Panc1 (cell line): ENCODE data around the gene TFF1.

Source experiments
- CTCF ChIP-seq: fragments of 450-650 bp; IDR thresholded peaks from 2 replicates; pipeline ENCODE4 v1.5.1; 2017; ENCODE audit warnings: mild to moderate bottlenecking
- POLR2AphosphoS5 ChIP-seq: IDR thresholded peaks from 2 replicates; pipeline ENCODE4 v1.6.1; 2012; ENCODE audit warnings: mild to moderate bottlenecking, low read depth, low read length, moderate library complexity
- SIN3A ChIP-seq: IDR thresholded peaks from 2 replicates; pipeline ENCODE4 v1.6.1; 2012; ENCODE audit warnings: low read depth, mild to moderate bottlenecking, low read length, moderate library complexity, borderline replicate concordance; ENCODE audit not compliant: insufficient read depth

GRCh38 chr21:42406201-42406621 lies 39.9 kb upstream of the TFF1 start:
- TF ChIP-seq CTCF = no peak
- TF ChIP-seq POLR2AphosphoS5 = no peak
- no peak for TF ChIP-seq SIN3A
